ENCODE data around the gene SMARCAL1. TPM values are rescaled to one million over a fixed set of nuclear protein-coding genes. Genes with fewer than 3 reads are reported as not detected.

The SMARCAL1 gene
- total and polyA plus RNA-seq, 2 of the 13 experiments (the other 11 are each of a cell fraction or from before 2014, with no cell fraction given) = 12.7 to 21.3 TPM

DNA sequence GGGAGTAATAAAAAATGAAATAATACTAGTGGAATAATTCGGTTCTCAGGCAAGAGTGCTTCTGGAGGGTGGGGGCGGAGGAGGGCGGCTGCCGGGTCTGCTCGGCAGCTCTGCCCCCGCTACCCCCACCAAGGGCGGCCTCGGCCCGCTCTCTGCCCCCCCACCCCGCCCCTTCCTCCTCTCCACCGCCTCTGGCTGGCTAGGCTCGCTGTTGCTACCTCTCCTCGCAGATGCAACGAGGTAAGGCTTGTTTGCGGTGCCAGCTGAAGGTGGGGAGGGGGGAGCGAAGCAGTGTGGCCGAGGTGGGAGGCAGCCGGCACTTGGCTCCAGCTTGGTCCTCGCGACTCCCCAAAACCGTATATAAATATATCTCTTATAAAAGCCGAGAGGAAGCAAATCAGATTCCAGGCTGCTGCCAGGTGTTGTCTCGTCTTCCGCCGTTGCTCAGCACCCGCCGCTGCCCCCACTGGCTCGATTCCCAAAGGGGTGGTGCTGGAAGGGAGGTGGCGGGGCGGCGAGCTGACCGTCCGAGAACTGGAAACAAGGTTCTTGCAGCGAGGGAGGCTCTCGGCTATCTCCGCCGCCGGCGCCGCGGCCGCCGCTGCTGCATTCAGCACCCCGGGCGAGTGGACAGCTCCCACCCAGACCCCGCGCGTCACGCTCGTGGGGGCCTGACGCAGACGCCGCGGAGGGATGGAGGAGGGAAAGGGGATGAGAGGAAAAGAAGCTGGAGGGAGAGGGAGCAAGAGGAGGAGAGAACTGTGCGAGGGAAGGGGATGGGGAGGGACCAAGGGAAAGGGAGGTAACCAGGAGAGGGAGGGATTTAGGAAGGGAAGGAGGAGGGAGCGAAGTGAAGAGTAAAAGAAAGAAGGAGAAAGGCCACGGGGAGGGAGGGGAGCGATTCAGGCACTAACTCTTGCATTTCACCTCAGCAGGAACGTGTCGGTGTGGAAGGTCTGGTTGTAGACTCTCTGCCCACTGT lies 40.3 kb upstream of the SMARCAL1 start, which contains the start of gene MARCHF4 (continued):
- TF ChIP-seq RNF2 (conservative IDR thresholded peaks at IDR 0.05; ENCODE audit: low read depth) (no peak), ZNF253 (CRISPR knock-in tag; IDR thresholded peaks at IDR 0.05; ENCODE audit: borderline replicate concordance) (0 out of 2 replicates have a peak, but pooled peaks have one; percentile 78), HOXA3 (CRISPR knock-in tag; IDR thresholded peaks at IDR 0.05) (peak; percentile 77), PRPF4 (IDR thresholded peaks at IDR 0.05; ENCODE audit: low read depth, low read length, poor library complexity, severe bottlenecking) (no peak), FOSL2 (CRISPR knock-in tag; IDR thresholded peaks at IDR 0.05) (peak; percentile 66), SRF (IDR thresholded peaks at IDR 0.05; ENCODE audit: low read depth, low read length) (no peak), ZBED4 (CRISPR knock-in tag; IDR thresholded peaks at IDR 0.05; ENCODE audit: borderline replicate concordance) (peak; percentile 78), HMG20A (CRISPR knock-in tag; IDR thresholded peaks at IDR 0.05; ENCODE audit: borderline replicate concordance) (no peak), KLF16 (CRISPR knock-in tag; IDR thresholded peaks at IDR 0.05) (peak in 1 of 2 experiments; percentile 96; a peak in 2 of 4 replicates), ZNF883 (CRISPR knock-in tag; IDR thresholded peaks at IDR 0.05; ENCODE audit: not compliant biosample characterization) (peak; percentile 96), SNRNP70 (IDR thresholded peaks at IDR 0.05; ENCODE audit: low read depth, low read length) (no peak), CENPBD1 (CRISPR knock-in tag; IDR thresholded peaks at IDR 0.05; ENCODE audit: borderline replicate concordance, low read depth) (no peak), ZNF230 (CRISPR knock-in tag; IDR thresholded peaks at IDR 0.05) (peak; percentile 79; the same call in 1 of the 2 replicates), ZKSCAN8 (CRISPR knock-in tag; IDR thresholded peaks at IDR 0.05; ENCODE audit: borderline replicate concordance) (no peak), CREM (IDR thresholded peaks at IDR 0.05) (no peak), CREM (CRISPR knock-in tag; IDR thresholded peaks at IDR 0.05) (peak; percentile 76)
- TF ChIP-seq, protein P1, sequence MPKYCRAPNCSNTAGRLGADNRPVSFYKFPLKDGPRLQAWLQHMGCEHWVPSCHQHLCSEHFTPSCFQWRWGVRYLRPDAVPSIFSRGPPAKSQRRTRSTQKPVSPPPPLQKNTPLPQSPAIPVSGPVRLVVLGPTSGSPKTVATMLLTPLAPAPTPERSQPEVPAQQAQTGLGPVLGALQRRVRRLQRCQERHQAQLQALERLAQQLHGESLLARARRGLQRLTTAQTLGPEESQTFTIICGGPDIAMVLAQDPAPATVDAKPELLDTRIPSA (CRISPR knock-in tag; IDR thresholded peaks at IDR 0.05; ENCODE audit: borderline replicate concordance) = no peak
- TF ChIP-seq, protein P2, sequence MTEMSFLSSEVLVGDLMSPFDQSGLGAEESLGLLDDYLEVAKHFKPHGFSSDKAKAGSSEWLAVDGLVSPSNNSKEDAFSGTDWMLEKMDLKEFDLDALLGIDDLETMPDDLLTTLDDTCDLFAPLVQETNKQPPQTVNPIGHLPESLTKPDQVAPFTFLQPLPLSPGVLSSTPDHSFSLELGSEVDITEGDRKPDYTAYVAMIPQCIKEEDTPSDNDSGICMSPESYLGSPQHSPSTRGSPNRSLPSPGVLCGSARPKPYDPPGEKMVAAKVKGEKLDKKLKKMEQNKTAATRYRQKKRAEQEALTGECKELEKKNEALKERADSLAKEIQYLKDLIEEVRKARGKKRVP (CRISPR knock-in tag; IDR thresholded peaks at IDR 0.05) = peak in 1 of 2 experiments; percentile 65; a peak in 1 of 4 replicates
- TF ChIP-seq, protein P3, sequence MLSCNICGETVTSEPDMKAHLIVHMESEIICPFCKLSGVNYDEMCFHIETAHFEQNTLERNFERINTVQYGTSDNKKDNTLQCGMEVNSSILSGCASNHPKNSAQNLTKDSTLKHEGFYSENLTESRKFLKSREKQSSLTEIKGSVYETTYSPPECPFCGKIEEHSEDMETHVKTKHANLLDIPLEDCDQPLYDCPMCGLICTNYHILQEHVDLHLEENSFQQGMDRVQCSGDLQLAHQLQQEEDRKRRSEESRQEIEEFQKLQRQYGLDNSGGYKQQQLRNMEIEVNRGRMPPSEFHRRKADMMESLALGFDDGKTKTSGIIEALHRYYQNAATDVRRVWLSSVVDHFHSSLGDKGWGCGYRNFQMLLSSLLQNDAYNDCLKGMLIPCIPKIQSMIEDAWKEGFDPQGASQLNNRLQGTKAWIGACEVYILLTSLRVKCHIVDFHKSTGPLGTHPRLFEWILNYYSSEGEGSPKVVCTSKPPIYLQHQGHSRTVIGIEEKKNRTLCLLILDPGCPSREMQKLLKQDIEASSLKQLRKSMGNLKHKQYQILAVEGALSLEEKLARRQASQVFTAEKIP (CRISPR knock-in tag; IDR thresholded peaks at IDR 0.05; ENCODE audit: borderline replicate concordance) = no peak
- TF ChIP-seq, protein P4, sequence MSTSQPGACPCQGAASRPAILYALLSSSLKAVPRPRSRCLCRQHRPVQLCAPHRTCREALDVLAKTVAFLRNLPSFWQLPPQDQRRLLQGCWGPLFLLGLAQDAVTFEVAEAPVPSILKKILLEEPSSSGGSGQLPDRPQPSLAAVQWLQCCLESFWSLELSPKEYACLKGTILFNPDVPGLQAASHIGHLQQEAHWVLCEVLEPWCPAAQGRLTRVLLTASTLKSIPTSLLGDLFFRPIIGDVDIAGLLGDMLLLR (CRISPR knock-in tag; IDR thresholded peaks at IDR 0.05) = peak; percentile 87
